Measurements from ENCODE around the gene DNAJB11.
"Not testable (repeated sequence)": the region's sequence is repeated elsewhere in the genome, so short reads cannot be mapped to it uniquely, and the experiment has no call there.

The DNAJB11 gene

GRCh38 chr3:186620213-186621092 is 49.9 kb downstream of the DNAJB11 start:
- no peak for DNase-seq

DNA sequence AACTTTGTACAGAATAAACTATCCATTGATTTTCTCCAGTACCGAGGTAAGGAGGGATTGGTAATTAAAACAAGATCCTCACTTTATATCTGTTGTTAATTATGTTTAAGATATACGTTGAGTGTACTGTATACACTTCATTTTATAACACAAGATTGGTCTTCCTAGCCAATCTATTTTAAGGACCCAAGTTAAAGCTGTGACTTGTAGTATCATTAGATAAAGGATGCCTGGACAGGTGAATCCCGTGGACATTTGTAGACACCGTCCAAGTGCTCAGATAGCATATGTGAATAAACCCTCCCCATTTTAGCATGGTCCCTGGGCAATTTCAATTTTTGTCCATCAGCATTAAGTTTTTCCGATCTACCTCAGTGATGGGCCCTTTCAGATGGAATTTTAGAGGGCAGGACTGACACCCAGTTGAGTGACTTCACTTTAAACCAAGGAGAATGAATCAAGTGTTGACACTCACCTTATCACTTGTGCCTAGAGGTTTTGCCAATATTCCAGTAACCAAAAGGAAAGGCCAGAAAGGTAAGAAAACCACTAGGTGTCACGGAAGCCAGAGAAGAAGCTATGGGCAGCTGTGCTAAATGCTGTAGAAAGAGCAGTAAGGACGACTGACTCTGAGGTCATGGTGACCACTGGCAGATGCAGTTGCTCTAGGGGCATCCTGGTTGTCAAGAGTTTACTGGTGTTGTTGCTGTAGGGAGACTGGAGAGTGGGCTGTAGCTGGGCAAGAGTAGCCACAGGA is 51.6 kb downstream of the DNAJB11 start:
- no peak for DNase-seq

- DNase-seq, result no peak
Observed at GRCh38 chr3:186622651-186623310, 52.3 kb downstream of the DNAJB11 start.

DNA sequence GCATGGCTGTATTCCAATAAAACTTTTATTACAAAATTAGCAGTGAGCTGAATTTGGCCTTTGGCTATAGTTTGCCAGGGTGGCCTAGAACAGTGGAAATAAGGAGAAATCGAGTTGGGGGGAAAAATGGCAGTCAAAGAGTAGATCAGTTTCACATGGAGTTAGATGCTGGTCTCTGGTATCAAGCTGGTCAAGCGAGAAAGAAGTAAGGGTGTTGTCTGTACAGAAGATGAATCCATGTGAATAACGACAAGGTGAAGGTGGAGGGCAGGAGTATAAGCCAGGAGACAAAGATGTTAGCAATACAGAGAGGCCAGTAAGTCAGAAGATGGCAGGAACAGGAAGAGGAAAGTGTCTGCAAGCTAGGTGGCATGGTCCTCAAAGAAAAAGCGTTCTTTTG is 54.1 kb downstream of the DNAJB11 start:
- DNase-seq, result no peak

- no peak for DNase-seq
Observed at GRCh38 chr3:186625600-186626042, 55.1 kb downstream of the DNAJB11 start.

- no peak for DNase-seq
Observed at GRCh38 chr3:186626254-186626847, 55.8 kb downstream of the DNAJB11 start.

- DNase-seq, result no peak
Observed at GRCh38 chr3:186627852-186628414, 57.4 kb downstream of the DNAJB11 start.

GRCh38 chr3:186628756-186629155 is 58.2 kb downstream of the DNAJB11 start:
- DNase-seq, result no peak

GRCh38 chr3:186630950-186631641 is 60.6 kb downstream of the DNAJB11 start:
- no peak for DNase-seq

GRCh38 chr3:186633481-186633880 is 63.0 kb downstream of the DNAJB11 start:
- no peak for DNase-seq

DNA sequence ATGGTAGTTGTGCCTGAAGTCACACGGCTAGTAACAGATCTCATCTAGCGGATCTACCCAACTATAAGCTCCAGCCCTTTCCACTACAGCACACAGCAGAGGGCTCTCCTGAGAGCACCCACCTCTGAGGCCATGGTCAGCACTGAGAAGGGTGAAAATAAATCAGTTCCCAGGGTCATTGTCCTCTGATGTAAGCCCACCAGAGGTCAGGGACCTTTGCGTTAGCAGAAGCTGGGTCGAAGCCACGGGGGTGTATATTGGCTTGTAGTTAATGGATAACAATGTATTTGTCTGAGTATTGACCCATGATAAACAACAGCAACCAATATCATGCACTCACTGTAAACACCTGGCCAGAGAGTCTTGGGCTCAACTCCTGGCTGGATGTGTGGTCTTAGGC is 63.7 kb downstream of the DNAJB11 start:
- DNase-seq, result not testable (repeated sequence)
